Activated CD8-positive, alpha-beta memory T cell treated with anti-CD3 and anti-CD28 coated beads, Interleukin-2, amount 50 U/mL, for 4 hours (primary cell): ENCODE data around the gene ACSS1.

ENCODE experiments used
- DNase-seq: peaks from one replicate; pipeline ENCODE4 v3.0.0-alpha.2; 2020

Gene ACSS1

GRCh38 chr20:24992487-24993205 lies 65.3 kb downstream of the ACSS1 start, which contains the start of gene APMAP:
TSS of gene APMAP (minus strand) at chr20:24992751. CDS start at chr20:24992688, 63 bp downstream.
- DNase-seq, result peak; percentile 98

GRCh38 chr20:24991897-24992486 lies 65.9 kb downstream of the ACSS1 start:
- peak; percentile 24 for DNase-seq

- DNase-seq, result no peak
Observed at GRCh38 chr20:24990810-24991252, 67.1 kb downstream of the ACSS1 start.

- no peak for DNase-seq
Observed at GRCh38 chr20:24989162-24989561, 68.8 kb downstream of the ACSS1 start.

GRCh38 chr20:24987873-24988835 lies 69.8 kb downstream of the ACSS1 start:
- DNase-seq, result no peak

- no peak for DNase-seq
Observed at GRCh38 chr20:24987244-24987643, 70.7 kb downstream of the ACSS1 start.

- no peak for DNase-seq
Observed at GRCh38 chr20:24986436-24987015, 71.4 kb downstream of the ACSS1 start.

GRCh38 chr20:24985802-24986201 lies 72.1 kb downstream of the ACSS1 start:
- no peak for DNase-seq

GRCh38 chr20:24984961-24985640 lies 72.8 kb downstream of the ACSS1 start:
- no peak for DNase-seq

- DNase-seq, result no peak
Observed at GRCh38 chr20:24983896-24984295, 74.0 kb downstream of the ACSS1 start.

- no peak for DNase-seq
Observed at GRCh38 chr20:24981790-24982189, 76.1 kb downstream of the ACSS1 start.

GRCh38 chr20:24981282-24981681 lies 76.7 kb downstream of the ACSS1 start:
- no peak for DNase-seq

- DNase-seq, result no peak
Observed at GRCh38 chr20:24980291-24981053, 77.5 kb downstream of the ACSS1 start.

GRCh38 chr20:24979036-24979960 lies 78.6 kb downstream of the ACSS1 start:
- DNase-seq, result no peak

GRCh38 chr20:24978513-24978912 lies 79.4 kb downstream of the ACSS1 start:
- DNase-seq, result no peak

- DNase-seq, result no peak
Observed at GRCh38 chr20:24977797-24978196, 80.1 kb downstream of the ACSS1 start.

- DNase-seq, result no peak
Observed at GRCh38 chr20:24977336-24977735, 80.6 kb downstream of the ACSS1 start.

GRCh38 chr20:24972341-24972740 lies 85.6 kb downstream of the ACSS1 start:
- DNase-seq, result no peak

- no peak for DNase-seq
Observed at GRCh38 chr20:24971376-24972101, 86.4 kb downstream of the ACSS1 start.

- DNase-seq, result no peak
Observed at GRCh38 chr20:24970754-24971153, 87.2 kb downstream of the ACSS1 start.
